ENCODE measurements around the gene PTPRO. TPM values are rescaled to one million over a fixed set of nuclear protein-coding genes. Genes with fewer than 3 reads are reported as not detected.

Gene PTPRO
- 3.4 TPM for total RNA-seq

DNA sequence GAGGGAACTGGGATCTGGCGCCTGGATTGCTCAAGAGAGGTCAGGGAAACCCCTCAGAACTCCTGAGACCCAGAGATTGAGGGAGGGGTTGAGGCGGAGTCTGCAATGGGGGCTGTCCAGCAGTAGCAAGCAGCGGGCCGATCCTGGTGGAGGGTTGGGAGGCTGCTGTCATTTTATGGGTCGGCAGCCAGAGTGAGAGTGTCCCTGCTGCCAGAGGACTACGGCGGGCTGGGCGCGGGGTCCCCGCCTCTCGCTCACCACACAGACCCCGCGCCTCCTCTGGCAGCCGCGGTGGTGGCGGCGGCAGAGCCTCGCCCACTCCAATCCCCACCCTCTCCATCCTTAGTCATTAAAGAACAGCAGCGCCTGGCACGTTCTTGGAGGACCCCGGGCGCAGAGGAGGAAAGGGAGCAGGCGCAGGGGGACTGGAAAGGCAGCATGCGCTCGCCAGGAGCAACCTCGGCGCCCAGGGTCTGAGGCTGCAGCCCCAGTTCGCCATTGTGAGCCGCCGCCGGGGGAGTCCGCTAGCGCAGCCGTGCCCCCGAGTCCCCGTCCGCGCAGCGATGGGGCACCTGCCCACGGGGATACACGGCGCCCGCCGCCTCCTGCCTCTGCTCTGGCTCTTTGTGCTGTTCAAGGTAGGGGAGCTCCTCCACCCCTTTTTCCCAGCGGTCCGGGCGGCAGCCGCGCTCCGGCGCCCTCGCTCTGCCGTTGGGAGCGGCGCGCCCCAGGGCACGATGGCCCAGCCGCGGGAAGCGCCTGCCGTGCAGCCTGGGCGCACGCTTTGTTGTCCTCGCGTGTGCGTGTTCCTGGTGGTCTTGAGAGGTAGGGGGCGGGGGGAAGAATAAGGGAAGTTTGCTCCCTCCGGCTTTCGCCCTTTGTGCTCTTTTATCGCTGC lies at the start of gene PTPRO:
PTPRO (plus strand) TSS at position 345 of the 898 bp plus-strand sequence.
- Histone ChIP-seq H3K4me1 (ENCODE audit: insufficient read depth, low read length) (peaks cover 5% of the 10 kb centered on the region), H3K4me3 (ENCODE audit: low read length) (no peak within 1 kb of the TSS), H3K27me3 (ENCODE audit: insufficient read depth, low read length) (peaks cover 51% of the 10 kb centered on the region), H3K9me3 (ENCODE audit: low read depth, low read length) (no peaks in the 10 kb centered on the region)

DNA sequence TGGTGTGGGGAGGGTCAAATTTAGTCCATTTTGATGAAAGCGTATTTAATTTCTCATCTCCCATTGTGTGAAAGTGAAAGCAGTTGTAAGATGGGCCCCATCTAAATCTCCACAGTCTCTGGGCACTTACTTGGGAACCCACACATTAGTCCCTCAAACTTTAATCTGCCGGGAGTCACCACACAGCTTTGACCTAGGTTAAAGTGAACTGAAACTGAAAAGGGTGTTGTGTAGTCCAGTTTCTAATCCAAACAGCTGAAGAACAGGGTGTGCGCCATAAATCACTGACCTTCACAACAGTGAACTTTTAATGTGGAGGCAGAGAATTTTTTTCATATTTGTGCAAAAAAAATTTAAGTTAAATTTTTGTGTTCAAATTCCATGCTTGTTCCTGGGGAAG lies 48.4 kb upstream of the PTPRO start:
- H3K4me3 ChIP-seq (ENCODE audit: low read length): no peak overlapping the region
- no peaks in the 10 kb centered on the region for H3K9me3 ChIP-seq (ENCODE audit: low read depth, low read length)
- peaks cover 2% of the 10 kb centered on the region for H3K4me1 ChIP-seq (ENCODE audit: insufficient read depth, low read length)
- peaks cover 11% of the 10 kb centered on the region for H3K27me3 ChIP-seq (ENCODE audit: insufficient read depth, low read length)

DNA sequence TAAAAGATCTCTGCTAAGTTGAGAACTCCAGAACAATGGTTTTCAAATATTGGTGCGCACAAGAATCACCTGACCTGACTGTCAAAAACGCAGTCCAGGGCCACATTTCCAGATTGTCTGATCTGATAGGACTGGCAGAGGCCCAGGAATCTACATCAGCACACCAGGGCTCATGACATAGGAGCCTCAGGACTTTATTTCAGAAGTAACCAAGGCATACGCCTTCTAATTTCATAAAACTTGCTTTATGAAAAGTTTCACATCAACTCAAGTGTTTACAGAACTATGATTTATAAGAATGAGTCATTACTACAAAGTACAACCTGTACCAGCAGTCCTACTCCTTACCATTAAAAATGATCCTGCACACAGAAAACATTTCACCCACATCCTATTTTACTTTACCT lies 47.7 kb upstream of the PTPRO start:
- H3K4me1 ChIP-seq (ENCODE audit: insufficient read depth, low read length): peaks cover 6% of the 10 kb centered on the region
- H3K9me3 ChIP-seq (ENCODE audit: low read depth, low read length): no peaks in the 10 kb centered on the region
- no peak overlapping the region for H3K4me3 ChIP-seq (ENCODE audit: low read length)
- peaks cover 11% of the 10 kb centered on the region for H3K27me3 ChIP-seq (ENCODE audit: insufficient read depth, low read length)

GRCh38 chr12:15276088-15276698 lies 46.1 kb upstream of the PTPRO start:
- no peaks in the 10 kb centered on the region for H3K9me3 ChIP-seq (ENCODE audit: low read depth, low read length)
- no peak overlapping the region for H3K4me3 ChIP-seq (ENCODE audit: low read length)
- H3K27me3 ChIP-seq (ENCODE audit: insufficient read depth, low read length): peaks cover 8% of the 10 kb centered on the region
- H3K4me1 ChIP-seq (ENCODE audit: insufficient read depth, low read length): peaks cover 6% of the 10 kb centered on the region

- H3K4me1 ChIP-seq (ENCODE audit: insufficient read depth, low read length): peaks cover 6% of the 10 kb centered on the region
- peaks cover 12% of the 10 kb centered on the region for H3K27me3 ChIP-seq (ENCODE audit: insufficient read depth, low read length)
- no peaks in the 10 kb centered on the region for H3K9me3 ChIP-seq (ENCODE audit: low read depth, low read length)
- no peak overlapping the region for H3K4me3 ChIP-seq (ENCODE audit: low read length)
These were observed 43.3 kb upstream of the PTPRO start for GRCh38 chr12:15278816-15279658.

- Histone ChIP-seq H3K27me3 (ENCODE audit: insufficient read depth, low read length) (peaks cover 17% of the 10 kb centered on the region), H3K4me1 (ENCODE audit: insufficient read depth, low read length) (peaks cover 6% of the 10 kb centered on the region), H3K4me3 (ENCODE audit: low read length) (no peak overlapping the region), H3K9me3 (ENCODE audit: low read depth, low read length) (no peaks in the 10 kb centered on the region)
These were observed 41.4 kb upstream of the PTPRO start for GRCh38 chr12:15280930-15281329.

GRCh38 chr12:15289192-15289591 lies 33.1 kb upstream of the PTPRO start:
- H3K27me3 ChIP-seq (ENCODE audit: insufficient read depth, low read length): peaks cover 33% of the 10 kb centered on the region
- no peaks in the 10 kb centered on the region for H3K9me3 ChIP-seq (ENCODE audit: low read depth, low read length)
- H3K4me1 ChIP-seq (ENCODE audit: insufficient read depth, low read length): no peaks in the 10 kb centered on the region
- H3K4me3 ChIP-seq (ENCODE audit: low read length): no peak overlapping the region

GRCh38 chr12:15293731-15294130 lies 28.6 kb upstream of the PTPRO start:
- no peaks in the 10 kb centered on the region for H3K9me3 ChIP-seq (ENCODE audit: low read depth, low read length)
- no peak overlapping the region for H3K4me3 ChIP-seq (ENCODE audit: low read length)
- H3K27me3 ChIP-seq (ENCODE audit: insufficient read depth, low read length): peaks cover 16% of the 10 kb centered on the region
- no peaks in the 10 kb centered on the region for H3K4me1 ChIP-seq (ENCODE audit: insufficient read depth, low read length)

GRCh38 chr12:15299947-15300346 lies 22.4 kb upstream of the PTPRO start:
- H3K27me3 ChIP-seq (ENCODE audit: insufficient read depth, low read length): peaks cover 6% of the 10 kb centered on the region
- no peaks in the 10 kb centered on the region for H3K9me3 ChIP-seq (ENCODE audit: low read depth, low read length)
- no peak overlapping the region for H3K4me3 ChIP-seq (ENCODE audit: low read length)
- no peaks in the 10 kb centered on the region for H3K4me1 ChIP-seq (ENCODE audit: insufficient read depth, low read length)

DNA sequence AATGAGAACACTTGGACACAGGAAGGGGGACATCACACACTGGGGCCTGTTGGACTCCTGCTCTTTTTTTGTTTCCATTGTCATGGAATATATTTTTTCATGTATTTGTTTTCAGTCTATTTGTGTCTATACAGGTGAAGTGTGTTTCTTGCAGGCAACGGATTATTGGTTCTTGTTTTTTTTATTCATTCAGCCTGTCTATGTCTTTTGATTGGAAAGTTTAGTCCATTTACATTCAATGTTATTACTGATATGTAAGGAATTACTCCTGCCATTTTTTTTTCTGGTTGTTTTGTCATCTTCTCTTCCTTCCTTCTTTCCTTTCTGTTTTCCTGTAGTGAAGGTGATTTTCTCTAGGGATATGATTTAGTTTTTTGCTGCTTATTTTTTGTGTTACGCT lies 18.0 kb upstream of the PTPRO start:
- Histone ChIP-seq H3K4me1 (ENCODE audit: insufficient read depth, low read length) (no peaks in the 10 kb centered on the region), H3K4me3 (ENCODE audit: low read length) (no peak overlapping the region), H3K27me3 (ENCODE audit: insufficient read depth, low read length) (no peaks in the 10 kb centered on the region), H3K9me3 (ENCODE audit: low read depth, low read length) (no peaks in the 10 kb centered on the region)

GRCh38 chr12:15306605-15307004 lies 15.7 kb upstream of the PTPRO start:
- H3K4me1 ChIP-seq (ENCODE audit: insufficient read depth, low read length): no peaks in the 10 kb centered on the region
- no peak overlapping the region for H3K4me3 ChIP-seq (ENCODE audit: low read length)
- no peaks in the 10 kb centered on the region for H3K9me3 ChIP-seq (ENCODE audit: low read depth, low read length)
- H3K27me3 ChIP-seq (ENCODE audit: insufficient read depth, low read length): no peaks in the 10 kb centered on the region

DNA sequence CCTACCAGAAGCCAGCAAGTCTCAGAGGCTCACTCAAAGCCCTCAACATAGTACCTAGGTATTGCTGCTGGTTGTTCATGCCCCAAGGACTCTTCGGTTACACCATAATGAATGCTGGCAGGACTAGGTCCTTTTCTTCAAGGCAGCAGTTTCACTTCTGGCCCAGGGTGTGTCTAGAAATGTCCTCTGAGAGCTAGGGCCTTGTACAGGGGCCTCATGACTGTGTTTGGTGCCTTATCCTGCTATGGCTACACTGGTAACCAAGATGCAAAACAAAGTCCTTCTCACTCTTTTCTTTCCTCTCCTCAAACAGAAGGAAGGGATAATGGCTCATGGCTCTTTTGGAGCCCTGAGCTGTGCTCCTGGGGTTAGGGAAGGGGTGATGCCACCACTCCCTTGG lies 15.2 kb upstream of the PTPRO start:
- no peaks in the 10 kb centered on the region for H3K4me1 ChIP-seq (ENCODE audit: insufficient read depth, low read length)
- H3K27me3 ChIP-seq (ENCODE audit: insufficient read depth, low read length): no peaks in the 10 kb centered on the region
- no peak overlapping the region for H3K4me3 ChIP-seq (ENCODE audit: low read length)
- no peaks in the 10 kb centered on the region for H3K9me3 ChIP-seq (ENCODE audit: low read depth, low read length)

DNA sequence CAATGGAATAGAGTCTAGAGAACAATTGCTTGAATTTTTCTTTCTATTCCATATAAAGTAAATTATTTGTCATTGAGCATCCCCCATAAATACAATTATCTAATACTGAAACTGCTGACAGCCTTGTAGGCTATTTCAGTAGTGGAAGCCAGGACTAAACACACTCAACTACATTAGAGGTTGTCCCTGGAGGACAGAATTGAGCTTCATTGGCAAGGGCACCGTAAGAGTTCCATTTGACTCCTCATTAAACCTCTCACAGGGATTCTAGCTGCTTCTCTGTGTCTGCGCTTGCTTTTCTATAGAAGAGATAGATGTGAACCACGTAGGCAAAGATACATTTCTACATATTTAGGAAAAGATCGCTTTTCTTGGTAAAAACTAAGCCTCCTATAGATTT lies 3.5 kb upstream of the PTPRO start:
- no peak overlapping the region for H3K4me3 ChIP-seq (ENCODE audit: low read length)
- no peaks in the 10 kb centered on the region for H3K9me3 ChIP-seq (ENCODE audit: low read depth, low read length)
- peaks cover 48% of the 10 kb centered on the region for H3K27me3 ChIP-seq (ENCODE audit: insufficient read depth, low read length)
- peaks cover 5% of the 10 kb centered on the region for H3K4me1 ChIP-seq (ENCODE audit: insufficient read depth, low read length)

DNA sequence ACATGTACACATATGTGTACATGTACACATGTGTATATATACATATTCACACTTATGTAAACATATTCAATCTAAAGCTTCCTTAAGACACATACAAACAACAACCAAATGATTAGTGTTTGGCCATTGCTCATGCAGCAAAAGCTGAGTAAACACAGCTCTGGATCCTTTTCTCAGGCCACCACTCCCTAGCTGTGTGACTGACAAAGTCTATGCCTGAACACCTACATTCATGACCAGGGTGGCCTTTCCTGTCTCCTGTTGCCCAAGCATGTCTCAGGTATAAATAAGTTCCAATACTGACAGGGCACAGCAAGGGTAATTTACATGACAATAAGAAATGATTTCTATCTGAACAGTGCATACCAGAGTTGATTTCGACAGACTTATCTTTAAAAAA lies 1.4 kb upstream of the PTPRO start:
- Histone ChIP-seq H3K4me3 (ENCODE audit: low read length) (no peak overlapping the region), H3K9me3 (ENCODE audit: low read depth, low read length) (no peaks in the 10 kb centered on the region), H3K4me1 (ENCODE audit: insufficient read depth, low read length) (peaks cover 5% of the 10 kb centered on the region), H3K27me3 (ENCODE audit: insufficient read depth, low read length) (peaks cover 59% of the 10 kb centered on the region)

GRCh38 chr12:15323480-15323879 lies 1.2 kb downstream of the PTPRO start:
- Histone ChIP-seq H3K27me3 (ENCODE audit: insufficient read depth, low read length) (peaks cover 46% of the 10 kb centered on the region), H3K9me3 (ENCODE audit: low read depth, low read length) (no peaks in the 10 kb centered on the region), H3K4me1 (ENCODE audit: insufficient read depth, low read length) (peaks cover 5% of the 10 kb centered on the region), H3K4me3 (ENCODE audit: low read length) (no peak overlapping the region)
